ENCODE measurements around the gene CACHD1.

DNA sequence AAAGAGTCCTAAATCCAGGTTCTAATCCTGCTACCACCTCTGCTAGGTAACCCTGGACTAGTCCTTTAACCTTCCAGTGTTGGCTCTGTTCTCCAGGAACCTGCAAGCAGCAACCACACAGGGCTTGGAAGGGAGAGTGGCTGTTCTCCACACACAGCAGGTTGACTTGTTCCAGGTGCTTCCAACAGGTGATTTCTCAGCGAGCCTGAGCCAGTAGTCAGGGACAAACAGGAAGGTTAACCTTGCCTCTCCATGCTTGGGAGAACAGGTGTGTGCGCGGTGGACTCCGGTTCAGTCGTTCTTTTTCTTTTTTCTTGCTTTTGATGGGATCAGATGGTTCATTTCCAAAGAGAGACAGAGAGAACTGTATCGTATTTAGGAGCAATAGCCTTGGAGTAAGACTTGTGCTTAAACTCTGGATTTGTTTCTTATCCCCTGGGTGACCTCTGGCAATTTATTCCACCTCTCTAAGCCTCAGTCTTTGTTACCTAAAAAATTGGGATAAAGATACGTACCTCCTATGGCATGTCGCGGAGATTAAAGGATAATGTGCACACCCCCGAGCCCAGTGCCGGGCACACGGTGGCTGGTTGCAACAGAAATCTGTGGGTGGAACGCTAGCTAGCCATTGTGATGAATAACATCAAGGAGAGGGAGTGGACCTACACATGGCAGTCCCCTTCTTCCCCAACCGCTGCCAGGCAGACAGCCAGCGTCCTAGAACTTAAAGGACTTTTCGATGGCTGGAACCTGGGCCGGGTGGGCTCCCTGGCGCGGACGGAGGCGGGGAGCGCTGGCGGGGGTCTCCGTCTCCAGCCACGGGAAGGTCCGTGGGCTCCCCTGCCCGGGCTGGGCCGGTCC lies 583 bp upstream of the CACHD1 start:
- TF ChIP-seq, protein P1, sequence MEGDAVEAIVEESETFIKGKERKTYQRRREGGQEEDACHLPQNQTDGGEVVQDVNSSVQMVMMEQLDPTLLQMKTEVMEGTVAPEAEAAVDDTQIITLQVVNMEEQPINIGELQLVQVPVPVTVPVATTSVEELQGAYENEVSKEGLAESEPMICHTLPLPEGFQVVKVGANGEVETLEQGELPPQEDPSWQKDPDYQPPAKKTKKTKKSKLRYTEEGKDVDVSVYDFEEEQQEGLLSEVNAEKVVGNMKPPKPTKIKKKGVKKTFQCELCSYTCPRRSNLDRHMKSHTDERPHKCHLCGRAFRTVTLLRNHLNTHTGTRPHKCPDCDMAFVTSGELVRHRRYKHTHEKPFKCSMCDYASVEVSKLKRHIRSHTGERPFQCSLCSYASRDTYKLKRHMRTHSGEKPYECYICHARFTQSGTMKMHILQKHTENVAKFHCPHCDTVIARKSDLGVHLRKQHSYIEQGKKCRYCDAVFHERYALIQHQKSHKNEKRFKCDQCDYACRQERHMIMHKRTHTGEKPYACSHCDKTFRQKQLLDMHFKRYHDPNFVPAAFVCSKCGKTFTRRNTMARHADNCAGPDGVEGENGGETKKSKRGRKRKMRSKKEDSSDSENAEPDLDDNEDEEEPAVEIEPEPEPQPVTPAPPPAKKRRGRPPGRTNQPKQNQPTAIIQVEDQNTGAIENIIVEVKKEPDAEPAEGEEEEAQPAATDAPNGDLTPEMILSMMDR (IDR thresholded peaks at IDR 0.05) = no peak
- TF ChIP-seq POLR2A (IDR thresholded peaks at IDR 0.05) = no peak
